ENCODE measurements around the gene ARHGAP33. TPM values are rescaled to one million over a fixed set of nuclear protein-coding genes. Genes with fewer than 3 reads are reported as not detected.

Gene ARHGAP33
- total and polyA plus RNA-seq, 2 of the 8 experiments (the other 6 are each of a cell fraction or from before 2014, with no cell fraction given): 6.5 to 25.2 TPM

- TF ChIP-seq, protein P1, sequence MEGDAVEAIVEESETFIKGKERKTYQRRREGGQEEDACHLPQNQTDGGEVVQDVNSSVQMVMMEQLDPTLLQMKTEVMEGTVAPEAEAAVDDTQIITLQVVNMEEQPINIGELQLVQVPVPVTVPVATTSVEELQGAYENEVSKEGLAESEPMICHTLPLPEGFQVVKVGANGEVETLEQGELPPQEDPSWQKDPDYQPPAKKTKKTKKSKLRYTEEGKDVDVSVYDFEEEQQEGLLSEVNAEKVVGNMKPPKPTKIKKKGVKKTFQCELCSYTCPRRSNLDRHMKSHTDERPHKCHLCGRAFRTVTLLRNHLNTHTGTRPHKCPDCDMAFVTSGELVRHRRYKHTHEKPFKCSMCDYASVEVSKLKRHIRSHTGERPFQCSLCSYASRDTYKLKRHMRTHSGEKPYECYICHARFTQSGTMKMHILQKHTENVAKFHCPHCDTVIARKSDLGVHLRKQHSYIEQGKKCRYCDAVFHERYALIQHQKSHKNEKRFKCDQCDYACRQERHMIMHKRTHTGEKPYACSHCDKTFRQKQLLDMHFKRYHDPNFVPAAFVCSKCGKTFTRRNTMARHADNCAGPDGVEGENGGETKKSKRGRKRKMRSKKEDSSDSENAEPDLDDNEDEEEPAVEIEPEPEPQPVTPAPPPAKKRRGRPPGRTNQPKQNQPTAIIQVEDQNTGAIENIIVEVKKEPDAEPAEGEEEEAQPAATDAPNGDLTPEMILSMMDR (IDR thresholded peaks at IDR 0.05; ENCODE audit: control extremely low read depth in 1 of 3, insufficient read depth in 1 of 3, low read depth in 1 of 3, low read length in 3 of 3): no peak
- TF ChIP-seq KDM4A (IDR thresholded peaks at IDR 0.05; ENCODE audit: low read depth, low read length, severe bottlenecking) (no peak), SIN3A (conservative IDR thresholded peaks at IDR 0.05 in 1 of 2, IDR thresholded peaks at IDR 0.05 in 1 of 2; ENCODE audit: low read depth in 1 of 2, low read length in 2 of 2) (no peak), HDAC2 (IDR thresholded peaks at IDR 0.05; ENCODE audit: borderline replicate concordance in 1 of 2, low read depth in 2 of 2, low read length in 2 of 2) (no peak), ATF3 (IDR thresholded peaks at IDR 0.05; ENCODE audit: insufficient read depth, low read depth, low read length) (no peak), CBX5 (IDR thresholded peaks at IDR 0.05; ENCODE audit: low read depth, low read length) (no peak), GTF2F1 (IDR thresholded peaks at IDR 0.05; ENCODE audit: borderline replicate concordance, low read depth, low read length) (no peak)
Observed at GRCh38 chr19:35764432-35765315, 10.7 kb upstream of the ARHGAP33 start (continued).
